ENCODE data around the gene NOS3.
"Not testable (repeated sequence)": the region's sequence is repeated elsewhere in the genome, so short reads cannot be mapped to it uniquely, and the experiment has no call there.

Gene NOS3

DNA sequence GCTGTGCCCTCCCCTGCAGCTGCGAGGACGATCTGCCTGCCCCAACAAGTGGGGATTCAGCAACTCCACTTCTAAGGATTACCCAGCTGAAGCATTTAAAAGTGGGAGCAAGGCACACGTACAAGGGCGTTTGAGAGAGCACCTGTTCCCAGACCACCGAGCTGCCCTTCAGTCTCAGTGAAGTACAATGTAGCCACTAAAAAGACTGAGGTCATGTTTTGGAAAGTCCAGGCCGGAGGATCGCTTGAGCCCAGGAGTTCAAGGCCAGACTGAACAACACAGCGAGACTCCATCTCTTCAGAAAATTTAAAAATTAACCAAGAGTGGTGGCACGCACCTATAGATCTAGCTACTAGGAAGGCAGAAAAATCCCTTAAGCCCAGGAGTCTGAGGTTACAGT, 14.7 kb downstream of the NOS3 start:
- DNase-seq, result no peak

DNA sequence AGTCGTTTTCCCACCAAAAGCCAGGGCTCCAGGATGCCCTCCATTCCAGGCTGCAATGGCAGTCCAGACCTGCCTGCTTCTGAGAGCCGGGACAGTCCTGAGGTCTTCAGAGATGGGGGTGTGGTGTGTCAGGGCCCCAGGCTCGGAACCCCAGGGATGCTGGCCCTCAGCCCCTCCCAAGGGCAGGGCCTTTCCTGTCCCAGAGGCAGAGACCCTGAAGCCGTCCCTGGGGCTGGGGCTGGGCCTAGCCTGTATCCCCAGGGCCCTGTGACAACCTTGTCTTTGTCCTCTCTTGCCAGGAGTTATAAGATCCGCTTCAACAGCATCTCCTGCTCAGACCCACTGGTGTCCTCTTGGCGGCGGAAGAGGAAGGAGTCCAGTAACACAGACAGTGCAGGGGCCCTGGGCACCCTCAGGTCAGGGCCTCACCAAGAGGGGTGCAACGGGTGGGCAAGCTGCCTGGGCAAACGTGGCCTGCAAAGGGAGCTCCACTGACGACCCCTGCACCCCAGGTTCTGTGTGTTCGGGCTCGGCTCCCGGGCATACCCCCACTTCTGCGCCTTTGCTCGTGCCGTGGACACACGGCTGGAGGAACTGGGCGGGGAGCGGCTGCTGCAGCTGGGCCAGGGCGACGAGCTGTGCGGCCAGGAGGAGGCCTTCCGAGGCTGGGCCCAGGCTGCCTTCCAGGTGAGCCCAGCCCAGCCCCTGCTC, 15.9 kb downstream of the NOS3 start:
- DNase-seq, result no peak

DNA sequence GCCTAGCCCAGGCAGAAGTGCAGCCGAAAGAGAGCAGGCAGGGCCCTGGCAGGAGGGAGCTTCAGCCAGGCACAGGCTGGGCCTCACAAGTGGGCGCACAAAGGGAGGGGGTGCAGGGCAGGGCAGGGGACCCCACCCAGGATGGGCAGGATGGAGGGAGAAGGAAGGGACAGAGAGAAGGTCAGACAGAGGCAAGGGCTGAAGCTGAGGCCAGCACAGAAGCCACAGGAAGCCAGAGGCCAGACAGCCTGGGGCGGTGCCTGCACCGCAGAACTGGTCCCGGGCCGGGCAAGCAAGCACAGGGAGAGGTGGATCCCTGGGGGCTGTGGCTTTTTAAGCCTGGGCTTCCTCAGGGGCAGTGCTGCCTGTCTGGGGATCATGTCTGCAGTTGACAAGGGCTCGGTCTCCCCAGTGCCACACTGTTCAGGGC, 16.7 kb downstream of the NOS3 start:
- no peak for DNase-seq

DNA sequence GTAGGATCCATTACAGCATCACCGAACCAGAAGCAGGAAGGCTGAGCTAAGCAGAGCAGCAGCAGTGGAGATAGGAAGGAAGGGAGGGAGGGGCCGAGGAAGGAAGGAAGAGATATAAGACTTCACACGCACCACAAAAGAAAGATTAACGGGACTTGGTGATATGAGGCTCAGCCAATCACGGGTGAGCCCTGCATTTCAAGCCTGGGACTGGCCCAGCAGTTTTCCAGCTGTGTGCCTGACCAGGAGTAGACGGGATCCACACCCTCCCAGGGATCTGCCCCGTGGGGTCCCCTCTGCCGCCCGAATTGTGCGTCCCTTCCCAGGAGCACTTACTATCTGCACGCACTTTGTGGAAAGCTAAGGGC, 17.3 kb downstream of the NOS3 start:
- DNase-seq, result no peak

DNA sequence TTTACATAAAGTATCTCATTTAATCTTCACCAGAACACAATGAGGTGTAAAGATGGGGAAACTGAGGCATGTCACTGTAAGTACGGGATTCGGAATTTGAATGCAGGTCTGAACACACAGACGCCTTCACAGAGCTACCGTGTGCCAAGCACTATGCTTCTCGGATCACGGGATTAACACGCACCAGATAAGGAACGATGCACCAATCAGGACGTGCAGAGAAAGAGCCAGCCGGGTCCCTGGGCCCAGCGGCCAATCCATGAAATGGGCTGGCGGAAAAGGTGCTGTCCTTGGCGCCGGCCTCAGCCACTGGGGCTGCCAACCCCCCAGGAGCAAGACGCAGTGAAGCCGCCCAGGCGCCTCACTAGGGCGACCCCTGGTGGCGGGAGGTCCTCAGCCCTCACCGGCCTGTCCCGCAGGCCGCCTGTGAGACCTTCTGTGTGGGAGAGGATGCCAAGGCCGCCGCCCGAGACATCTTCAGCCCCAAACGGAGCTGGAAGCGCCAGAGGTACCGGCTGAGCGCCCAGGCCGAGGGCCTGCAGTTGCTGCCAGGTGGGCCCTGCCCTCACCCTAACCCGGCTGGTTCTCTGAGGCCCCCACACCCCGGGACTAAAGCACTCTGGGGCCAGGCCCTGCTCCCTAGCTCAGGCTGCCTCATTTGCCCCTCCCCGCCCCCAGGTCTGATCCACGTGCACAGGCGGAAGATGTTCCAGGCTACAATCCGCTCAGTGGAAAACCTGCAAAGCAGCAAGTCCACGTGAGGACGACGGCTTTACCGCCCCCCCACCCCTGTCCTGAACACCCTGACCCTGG, 17.9 kb downstream of the NOS3 start:
- DNase-seq, result peak; percentile 29

DNA sequence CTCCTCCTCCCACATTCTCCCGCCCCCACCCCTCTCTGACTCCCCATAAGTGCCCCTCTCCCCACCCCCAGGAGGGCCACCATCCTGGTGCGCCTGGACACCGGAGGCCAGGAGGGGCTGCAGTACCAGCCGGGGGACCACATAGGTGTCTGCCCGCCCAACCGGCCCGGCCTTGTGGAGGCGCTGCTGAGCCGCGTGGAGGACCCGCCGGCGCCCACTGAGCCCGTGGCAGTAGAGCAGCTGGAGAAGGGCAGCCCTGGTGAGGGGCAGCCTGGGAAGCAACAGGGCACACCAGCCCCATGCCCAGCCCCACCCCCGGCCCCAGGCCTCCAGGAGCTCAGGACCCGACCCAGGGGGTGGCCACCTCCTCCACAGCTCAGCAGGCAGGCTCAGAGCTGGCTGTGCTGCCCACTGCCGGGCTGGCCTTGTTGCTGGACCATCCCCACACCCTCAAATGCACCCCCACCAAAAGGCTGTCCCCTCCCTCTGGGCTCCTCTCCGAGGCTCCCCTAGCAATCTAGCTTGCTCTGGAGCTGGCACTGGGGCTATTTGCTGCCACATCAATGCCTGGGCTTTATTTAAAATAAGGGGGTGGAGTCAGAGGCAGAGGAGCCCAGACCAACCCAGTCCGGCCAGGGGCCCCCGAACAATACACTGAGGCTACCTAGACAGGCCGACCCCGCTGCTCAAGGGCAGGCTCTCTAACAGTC, 18.7 kb downstream of the NOS3 start:
- DNase-seq, result no peak

DNA sequence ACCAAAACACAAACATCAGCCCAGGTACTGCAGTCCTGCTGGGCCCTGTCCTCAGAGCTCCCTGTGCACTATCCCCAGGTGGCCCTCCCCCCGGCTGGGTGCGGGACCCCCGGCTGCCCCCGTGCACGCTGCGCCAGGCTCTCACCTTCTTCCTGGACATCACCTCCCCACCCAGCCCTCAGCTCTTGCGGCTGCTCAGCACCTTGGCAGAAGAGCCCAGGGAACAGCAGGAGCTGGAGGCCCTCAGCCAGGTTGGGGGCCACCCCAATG, 19.2 kb downstream of the NOS3 start:
- DNase-seq, result no peak

DNA sequence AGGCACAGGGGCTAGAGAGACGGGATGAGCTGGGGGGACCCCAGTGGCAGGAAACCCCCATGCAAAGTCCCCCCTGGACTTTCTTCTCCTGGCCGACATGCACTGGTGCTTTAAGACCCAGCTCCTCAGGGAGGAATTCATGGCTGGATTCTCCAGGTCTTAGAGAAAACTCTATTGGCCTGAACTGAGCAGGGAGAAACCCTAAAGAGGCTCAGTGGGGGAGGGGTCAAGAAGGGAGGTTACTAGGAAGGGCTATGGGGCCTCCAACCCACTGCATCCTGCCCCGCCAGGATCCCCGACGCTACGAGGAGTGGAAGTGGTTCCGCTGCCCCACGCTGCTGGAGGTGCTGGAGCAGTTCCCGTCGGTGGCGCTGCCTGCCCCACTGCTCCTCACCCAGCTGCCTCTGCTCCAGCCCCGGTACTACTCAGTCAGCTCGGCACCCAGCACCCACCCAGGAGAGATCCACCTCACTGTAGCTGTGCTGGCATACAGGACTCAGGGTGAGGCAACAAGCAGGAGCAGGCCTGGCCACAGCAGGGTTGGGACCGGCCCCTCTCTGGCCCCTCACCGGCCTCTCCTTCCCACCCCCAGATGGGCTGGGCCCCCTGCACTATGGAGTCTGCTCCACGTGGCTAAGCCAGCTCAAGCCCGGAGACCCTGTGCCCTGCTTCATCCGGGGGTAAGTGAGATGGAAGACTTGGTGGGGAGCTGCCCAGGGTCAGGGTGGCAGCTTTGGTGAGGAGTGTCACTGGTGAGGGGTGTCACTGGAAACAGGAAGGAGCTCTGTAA, 19.7 kb downstream of the NOS3 start:
- DNase-seq, result no peak

DNA sequence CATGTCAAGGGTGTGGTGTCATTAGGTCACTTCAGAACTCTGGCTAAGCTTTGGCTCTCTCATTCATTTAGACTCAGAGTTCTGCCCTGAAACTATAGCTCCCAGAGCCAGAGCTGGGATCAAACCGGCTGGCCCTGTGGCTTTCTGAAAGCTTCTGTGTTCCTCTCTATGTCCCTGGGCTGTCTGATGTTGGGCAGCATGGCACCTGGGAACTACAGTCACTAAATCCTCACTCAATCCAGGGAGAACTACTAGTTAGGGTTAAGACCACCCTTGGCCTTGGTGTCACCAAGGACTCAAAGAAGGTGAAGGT, 20.2 kb downstream of the NOS3 start:
- no peak for DNase-seq

DNA sequence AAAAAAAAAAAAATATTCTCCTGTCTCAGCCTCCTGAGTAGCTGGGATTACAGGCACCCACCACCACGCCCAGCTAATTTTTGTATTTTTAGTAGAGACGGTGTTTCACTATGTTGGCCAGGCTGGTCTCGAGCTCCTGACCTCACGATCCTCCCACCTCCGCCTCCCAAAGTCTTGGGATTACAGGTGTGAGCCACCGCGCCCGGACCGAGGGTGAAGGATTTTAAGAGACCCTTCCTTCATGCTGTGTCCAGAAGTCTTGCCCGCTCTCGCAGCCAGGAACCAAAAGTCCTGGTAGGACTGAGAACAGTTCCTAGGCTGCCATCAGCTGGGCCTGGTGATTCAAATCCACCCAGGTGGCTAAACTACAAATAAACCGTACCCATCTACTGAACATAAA, 20.8 kb downstream of the NOS3 start:
- DNase-seq, result not testable (repeated sequence)

DNA sequence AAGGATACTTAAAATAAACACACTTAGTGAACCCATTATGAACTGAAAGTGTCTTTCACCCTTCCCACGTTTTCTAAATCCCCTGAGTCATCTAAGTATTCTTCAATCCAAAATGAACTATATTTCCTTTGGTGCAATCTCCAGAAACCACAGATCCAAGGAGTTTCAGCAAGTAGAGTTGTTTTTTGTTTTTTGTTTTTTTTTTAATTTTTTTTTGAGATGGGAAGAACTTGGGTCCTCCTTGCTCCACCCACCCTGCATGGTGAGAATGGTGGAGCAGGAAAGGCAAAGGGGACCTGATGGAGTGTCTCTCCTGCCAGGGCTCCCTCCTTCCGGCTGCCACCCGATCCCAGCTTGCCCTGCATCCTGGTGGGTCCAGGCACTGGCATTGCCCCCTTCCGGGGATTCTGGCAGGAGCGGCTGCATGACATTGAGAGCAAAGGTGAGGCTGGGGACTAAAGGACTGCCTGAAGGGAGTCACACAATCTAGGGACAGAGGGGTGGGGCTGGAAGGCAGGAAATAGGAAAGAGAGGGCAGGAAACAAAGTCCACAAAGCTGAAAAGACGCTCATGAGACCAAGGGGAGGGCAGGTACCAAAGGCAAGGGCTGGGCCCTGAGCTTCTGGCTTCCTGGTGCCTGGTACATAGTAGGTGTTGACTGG, 21.3 kb downstream of the NOS3 start:
- no peak for DNase-seq

DNA sequence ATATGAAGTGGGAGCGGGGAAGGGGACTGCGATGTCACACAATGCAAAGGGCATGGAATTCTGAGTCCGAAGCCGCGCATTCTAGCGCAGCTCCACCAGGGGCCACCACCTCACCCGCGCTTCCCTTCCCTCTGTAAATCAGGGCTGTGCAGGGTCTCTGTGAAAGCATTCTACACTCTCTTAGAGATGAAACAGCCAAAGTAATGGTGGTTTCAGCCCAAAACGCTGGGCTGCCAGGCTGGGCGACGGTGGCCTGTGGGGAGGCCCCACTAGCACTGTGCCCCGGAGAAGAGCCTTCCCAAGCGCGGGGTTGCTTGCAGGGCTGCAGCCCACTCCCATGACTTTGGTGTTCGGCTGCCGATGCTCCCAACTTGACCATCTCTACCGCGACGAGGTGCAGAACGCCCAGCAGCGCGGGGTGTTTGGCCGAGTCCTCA, 22.1 kb downstream of the NOS3 start:
- DNase-seq, result peak; percentile 8

DNA sequence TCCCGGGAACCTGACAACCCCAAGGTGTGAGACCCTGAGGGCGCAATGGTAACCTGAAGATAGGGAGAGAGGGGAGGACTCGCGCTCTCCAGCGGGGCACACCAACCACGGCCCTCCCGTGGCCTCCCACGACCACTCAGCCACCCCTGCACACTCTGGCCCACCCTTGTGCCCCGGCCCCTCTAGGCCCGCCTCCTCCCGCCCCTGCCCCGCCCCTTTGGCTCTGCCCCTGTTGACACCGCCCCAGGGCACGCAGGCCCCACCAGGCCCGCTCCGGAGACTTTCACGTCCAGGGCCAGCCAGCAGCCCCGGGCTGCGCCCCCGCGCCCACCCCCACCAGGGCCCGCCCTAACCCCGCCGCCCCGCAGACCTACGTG, 22.5 kb downstream of the NOS3 start:
- no peak for DNase-seq

DNA sequence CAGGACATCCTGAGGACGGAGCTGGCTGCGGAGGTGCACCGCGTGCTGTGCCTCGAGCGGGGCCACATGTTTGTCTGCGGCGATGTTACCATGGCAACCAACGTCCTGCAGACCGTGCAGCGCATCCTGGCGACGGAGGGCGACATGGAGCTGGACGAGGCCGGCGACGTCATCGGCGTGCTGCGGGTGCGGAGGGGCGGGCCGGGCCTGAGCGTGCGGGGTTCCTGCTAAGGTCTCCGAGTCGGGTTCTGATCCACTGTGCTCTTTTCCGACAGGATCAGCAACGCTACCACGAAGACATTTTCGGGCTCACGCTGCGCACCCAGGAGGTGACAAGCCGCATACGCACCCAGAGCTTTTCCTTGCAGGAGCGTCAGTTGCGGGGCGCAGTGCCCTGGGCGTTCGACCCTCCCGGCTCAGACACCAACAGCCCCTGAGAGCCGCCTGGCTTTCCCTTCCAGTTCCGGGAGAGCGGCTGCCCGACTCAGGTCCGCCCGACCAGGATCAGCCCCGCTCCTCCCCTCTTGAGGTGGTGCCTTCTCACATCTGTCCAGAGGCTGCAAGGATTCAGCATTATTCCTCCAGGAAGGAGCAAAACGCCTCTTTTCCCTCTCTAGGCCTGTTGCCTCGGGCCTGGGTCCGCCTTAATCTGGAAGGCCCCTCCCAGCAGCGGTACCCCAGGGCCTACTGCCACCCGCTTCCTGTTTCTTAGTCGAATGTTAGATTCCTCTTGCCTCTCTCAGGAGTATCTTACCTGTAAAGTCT, 23.1 kb downstream of the NOS3 start:
- DNase-seq, result no peak

DNA sequence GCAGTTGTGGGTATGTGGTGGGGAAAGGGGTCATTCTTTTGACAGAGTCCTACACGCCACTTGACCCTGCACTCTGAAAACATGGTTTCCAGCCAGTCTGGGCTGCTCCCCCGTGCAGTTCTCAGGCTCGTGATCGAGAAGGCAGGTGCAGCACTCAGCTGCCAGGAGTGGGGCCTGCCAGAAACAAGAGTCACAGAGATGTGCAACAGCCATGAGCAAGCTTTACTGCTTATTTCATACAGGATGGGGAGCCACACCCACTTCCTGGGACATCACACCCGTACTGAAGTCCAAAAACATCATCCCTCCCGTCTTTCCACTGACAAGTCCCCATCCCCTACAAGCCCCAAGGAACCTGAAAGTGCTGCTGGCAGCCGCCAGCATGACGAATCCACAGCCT, 24.1 kb downstream of the NOS3 start:
- no peak for DNase-seq

DNA sequence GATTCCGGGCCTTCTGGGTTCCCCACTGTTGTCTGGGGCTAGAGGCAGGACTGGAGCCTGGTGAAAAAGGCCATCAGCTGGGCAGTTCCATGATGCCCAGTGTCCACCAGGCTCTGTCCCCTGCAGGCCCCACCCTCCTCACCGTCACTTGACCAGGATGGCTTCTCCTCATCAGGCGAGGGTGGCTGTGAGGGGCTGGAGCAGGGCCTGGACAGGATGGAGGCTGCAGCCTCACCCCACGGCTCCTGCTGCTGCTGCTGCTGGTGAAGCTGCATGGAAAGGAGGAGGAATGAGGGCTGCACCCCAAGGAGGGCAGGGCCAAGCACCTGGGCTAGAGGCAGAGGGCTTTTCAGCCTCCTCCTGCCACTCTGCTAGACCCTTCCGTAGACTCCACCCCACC, 25.1 kb downstream of the NOS3 start:
- DNase-seq, result no peak

DNA sequence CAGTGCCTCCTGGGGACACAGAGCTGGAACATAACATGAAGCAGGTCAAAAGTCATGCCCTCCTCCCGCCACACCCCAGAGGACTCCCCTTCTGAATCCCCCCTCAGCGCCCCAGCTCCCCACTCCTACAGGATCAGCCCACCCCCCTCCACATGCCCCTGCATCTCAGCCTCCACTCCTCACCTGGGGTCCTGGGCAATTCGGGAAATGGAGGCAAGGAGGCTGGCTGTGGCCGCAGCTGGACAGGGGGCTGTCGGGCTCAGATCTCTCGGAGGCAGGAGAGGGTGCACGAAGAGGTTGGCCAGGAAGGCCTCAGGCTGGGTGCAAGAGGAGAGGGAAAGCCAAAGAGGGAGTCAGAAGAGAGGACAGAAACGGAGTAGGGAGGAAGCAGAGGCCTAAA, 25.7 kb downstream of the NOS3 start:
- no peak for DNase-seq

DNA sequence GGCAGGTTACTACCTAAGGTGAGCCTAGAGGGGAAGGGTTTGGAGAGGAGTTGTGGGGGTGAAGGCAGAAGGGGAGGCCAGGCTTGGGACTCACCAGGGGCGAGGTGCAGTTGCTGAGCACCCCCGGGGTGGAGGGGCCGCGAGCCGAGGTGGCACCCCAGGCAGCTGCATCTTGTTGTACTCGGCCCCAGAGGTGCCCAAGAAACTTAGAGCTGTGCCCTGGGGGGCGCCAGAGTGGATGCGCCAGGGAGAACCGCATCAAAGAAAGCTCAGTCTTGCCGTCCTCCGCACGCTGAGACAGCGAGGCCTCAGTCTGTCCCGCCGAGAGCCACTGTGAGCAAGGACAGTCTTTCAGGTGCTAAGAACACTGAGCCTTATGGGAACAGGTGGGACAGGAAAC, 26.1 kb downstream of the NOS3 start:
- no peak for DNase-seq

DNA sequence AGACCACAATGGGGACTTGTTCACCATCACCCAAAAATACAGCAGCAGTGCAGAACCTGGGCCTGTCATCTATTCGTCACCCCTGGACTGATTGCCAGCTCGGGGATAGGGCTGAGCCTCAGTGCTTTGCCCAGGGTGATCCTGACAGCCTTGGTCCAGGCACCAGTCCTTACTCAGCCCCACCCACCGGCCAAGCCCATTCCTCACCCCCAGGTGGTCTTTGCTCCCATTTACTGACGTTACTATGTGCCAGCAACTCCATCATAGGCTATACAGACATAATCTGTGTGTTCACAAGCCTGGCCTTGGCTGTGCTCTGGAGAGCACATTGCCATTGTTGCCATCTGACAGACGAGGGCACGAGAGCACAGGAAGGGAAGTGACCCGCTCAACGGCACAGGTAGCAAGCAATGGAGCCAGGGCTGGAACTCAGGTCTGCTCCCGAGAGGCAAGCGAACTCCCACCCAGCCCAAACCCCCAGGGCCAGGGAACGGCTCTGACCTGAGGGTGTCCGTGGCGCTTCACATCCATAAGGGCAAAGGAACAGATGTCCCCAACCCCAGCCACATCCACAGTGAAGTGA, 26.6 kb downstream of the NOS3 start:
- no peak for DNase-seq

DNA sequence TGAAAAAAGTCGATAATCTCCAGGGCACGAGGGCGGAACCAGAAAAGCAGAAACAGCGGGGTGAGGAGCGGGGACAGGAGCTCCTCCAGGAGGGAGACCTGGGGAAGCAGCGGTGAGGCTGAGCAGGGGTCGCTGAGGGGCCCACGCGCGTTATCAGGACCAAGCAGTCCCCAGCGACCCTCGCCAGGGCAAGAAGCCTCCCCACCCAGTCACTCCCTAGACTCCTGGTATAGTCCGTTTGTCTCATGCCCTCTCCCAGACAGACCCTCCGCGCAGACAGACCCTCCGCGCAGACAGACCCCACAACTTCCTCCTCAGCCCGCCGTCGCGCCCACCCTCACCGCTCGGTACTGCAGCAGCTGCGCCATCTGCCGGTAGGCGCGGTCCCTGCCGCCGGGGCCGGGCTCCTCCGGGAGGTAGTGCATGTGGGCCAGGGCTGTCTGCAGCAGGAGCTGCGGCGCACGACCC, 27.2 kb downstream of the NOS3 start:
- DNase-seq, result peak; percentile 40

DNA sequence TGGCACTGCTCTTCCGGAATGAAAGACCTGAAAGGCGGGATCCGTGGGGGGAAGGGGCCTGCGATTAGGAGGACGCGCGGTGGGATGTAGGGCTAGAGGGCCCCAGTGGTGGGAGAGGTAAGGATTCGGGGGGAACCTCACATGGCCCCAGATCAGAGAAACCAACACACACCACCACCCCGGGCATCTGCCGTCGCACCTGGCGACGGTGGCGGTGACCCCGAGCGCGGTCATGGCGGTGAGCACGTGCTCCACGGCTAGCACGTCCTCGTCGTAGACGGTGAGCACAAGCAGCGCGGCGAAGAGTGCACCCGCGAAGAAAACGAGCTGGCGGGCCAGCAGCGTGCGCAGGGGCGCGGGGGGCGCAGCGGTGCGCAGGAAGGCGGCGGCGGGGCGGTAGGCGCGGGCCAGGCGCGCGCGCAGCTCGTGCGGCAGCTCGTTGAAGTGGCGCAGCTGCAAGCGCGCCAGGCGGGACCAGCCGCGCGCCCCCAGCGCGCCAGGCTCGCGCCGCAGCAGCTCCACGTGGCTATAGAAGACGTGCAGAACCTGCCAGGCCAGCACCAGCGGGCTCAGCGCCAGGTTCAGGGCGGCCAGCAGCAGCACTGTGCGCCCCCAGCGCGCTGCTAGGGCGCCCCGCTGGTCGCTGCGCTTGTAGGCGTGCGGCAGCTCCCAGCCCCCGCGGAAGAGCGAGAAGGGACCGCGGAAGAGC, 27.8 kb downstream of the NOS3 start:
- DNase-seq, result no peak
